HUES48 (cell line): ENCODE data around the gene SPATA32.

Experiments used
- H3K27ac ChIP-seq: one replicate; pipeline ENCODE4 v1.7.0; 2013; ENCODE audit warnings: low read depth, low read length, inconsistent platforms
- H3K27me3 ChIP-seq: 2 replicates; pipeline ENCODE4 v1.6.1; 2013; ENCODE audit warnings: mild to moderate bottlenecking, low read length; ENCODE audit not compliant: control insufficient read depth, insufficient read depth
- H3K36me3 ChIP-seq: 2 replicates; pipeline ENCODE4 v1.6.1; 2013; ENCODE audit warnings: low read length; ENCODE audit not compliant: control insufficient read depth, insufficient read depth
- H3K4me1 ChIP-seq: 2 replicates; pipeline ENCODE4 v1.6.1; 2013; ENCODE audit warnings: mild to moderate bottlenecking, low read length; ENCODE audit not compliant: control insufficient read depth, insufficient read depth
- H3K4me3 ChIP-seq: 2 replicates; pipeline ENCODE4 v1.5.1; 2013; ENCODE audit warnings: mild to moderate bottlenecking, low read depth, low read length
- H3K9ac ChIP-seq: 2 replicates; pipeline ENCODE4 v1.6.1; 2013; ENCODE audit warnings: mild to moderate bottlenecking, low read depth, low read length, moderate library complexity
- H3K9me3 ChIP-seq: 2 replicates; pipeline ENCODE4 v1.6.1; 2013; ENCODE audit warnings: low read length; ENCODE audit not compliant: control insufficient read depth, insufficient read depth

The SPATA32 gene

GRCh38 chr17:45226576-45226975 lies 35.3 kb downstream of the SPATA32 start:
- Histone ChIP-seq H3K9me3 (no peaks in the 10 kb centered on the region), H3K36me3 (no peaks in the 10 kb centered on the region), H3K27me3 (peaks cover 29% of the 10 kb centered on the region), H3K4me1 (peaks cover 28% of the 10 kb centered on the region), H3K4me3 (no peak overlapping the region), H3K27ac (no peak overlapping the region), H3K9ac (no peak overlapping the region)

DNA sequence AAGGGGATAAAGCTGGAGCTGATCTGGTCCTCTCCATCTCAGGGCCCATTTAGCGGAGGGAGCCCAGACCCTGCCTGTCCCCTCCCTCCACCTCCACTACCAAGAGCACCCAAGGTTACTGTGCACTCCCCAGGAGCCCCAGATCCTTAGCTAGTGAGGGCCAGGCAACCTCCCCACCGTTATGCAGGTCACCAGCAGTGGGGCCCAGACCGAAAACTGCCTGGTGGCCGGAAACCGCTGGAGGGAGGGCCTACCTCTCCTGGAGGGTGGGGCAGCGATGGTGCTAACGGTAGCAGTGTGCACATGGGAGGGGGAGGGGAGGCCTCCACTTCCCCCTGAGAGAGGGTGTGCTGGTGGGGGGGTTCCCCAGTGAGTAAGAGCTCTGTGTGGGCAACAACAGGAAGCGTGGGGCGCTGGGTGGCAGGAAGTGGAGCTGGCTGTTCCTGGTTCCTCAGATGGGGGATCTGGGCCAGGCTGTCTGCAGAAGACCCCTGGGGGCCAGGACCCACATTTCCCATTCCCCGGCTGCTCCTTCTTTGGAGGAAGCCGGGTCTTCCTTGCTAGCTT lies 35.8 kb downstream of the SPATA32 start:
- Histone ChIP-seq H3K4me3 (no peak overlapping the region), H3K36me3 (no peaks in the 10 kb centered on the region), H3K4me1 (peaks cover 23% of the 10 kb centered on the region), H3K9me3 (no peaks in the 10 kb centered on the region), H3K27ac (no peak overlapping the region), H3K27me3 (peaks cover 32% of the 10 kb centered on the region), H3K9ac (no peak overlapping the region)

GRCh38 chr17:45225051-45225700 lies 36.7 kb downstream of the SPATA32 start:
- Histone ChIP-seq H3K4me3 (no peak overlapping the region), H3K36me3 (no peaks in the 10 kb centered on the region), H3K27me3 (peaks cover 41% of the 10 kb centered on the region), H3K27ac (no peak overlapping the region), H3K4me1 (peaks cover 21% of the 10 kb centered on the region), H3K9me3 (no peaks in the 10 kb centered on the region), H3K9ac (no peak overlapping the region)

GRCh38 chr17:45224671-45225050 lies 37.2 kb downstream of the SPATA32 start:
- Histone ChIP-seq H3K4me1 (peaks cover 20% of the 10 kb centered on the region), H3K9ac (no peak overlapping the region), H3K27ac (no peak overlapping the region), H3K4me3 (no peak overlapping the region), H3K27me3 (peaks cover 46% of the 10 kb centered on the region), H3K36me3 (no peaks in the 10 kb centered on the region), H3K9me3 (no peaks in the 10 kb centered on the region)

- no peak overlapping the region for H3K9ac ChIP-seq
- no peaks in the 10 kb centered on the region for H3K36me3 ChIP-seq
- H3K4me3 ChIP-seq: no peak overlapping the region
- H3K27me3 ChIP-seq: peaks cover 53% of the 10 kb centered on the region
- H3K9me3 ChIP-seq: no peaks in the 10 kb centered on the region
- peaks cover 12% of the 10 kb centered on the region for H3K4me1 ChIP-seq
- no peak overlapping the region for H3K27ac ChIP-seq
Observed at GRCh38 chr17:45223539-45224528, 38.1 kb downstream of the SPATA32 start.

- peaks cover 53% of the 10 kb centered on the region for H3K27me3 ChIP-seq
- H3K9ac ChIP-seq: no peak overlapping the region
- peaks cover 5% of the 10 kb centered on the region; the same call in 1 of the 2 replicates for H3K4me1 ChIP-seq
- H3K27ac ChIP-seq: no peak overlapping the region
- H3K9me3 ChIP-seq: no peaks in the 10 kb centered on the region
- peak overlapping the region; percentile 81 for H3K4me3 ChIP-seq
- H3K36me3 ChIP-seq: no peaks in the 10 kb centered on the region
Observed at GRCh38 chr17:45222996-45223538, 38.8 kb downstream of the SPATA32 start.

GRCh38 chr17:45222289-45222995 lies 39.5 kb downstream of the SPATA32 start:
- Histone ChIP-seq H3K27ac (no peak overlapping the region), H3K4me1 (0 out of 2 replicates have a peak, but pooled peaks cover 5% of the 10 kb centered on the region), H3K36me3 (no peaks in the 10 kb centered on the region), H3K27me3 (peaks cover 53% of the 10 kb centered on the region), H3K4me3 (peak overlapping the region; percentile 81), H3K9me3 (no peaks in the 10 kb centered on the region), H3K9ac (no peak overlapping the region; the same call in 1 of the 2 replicates)

DNA sequence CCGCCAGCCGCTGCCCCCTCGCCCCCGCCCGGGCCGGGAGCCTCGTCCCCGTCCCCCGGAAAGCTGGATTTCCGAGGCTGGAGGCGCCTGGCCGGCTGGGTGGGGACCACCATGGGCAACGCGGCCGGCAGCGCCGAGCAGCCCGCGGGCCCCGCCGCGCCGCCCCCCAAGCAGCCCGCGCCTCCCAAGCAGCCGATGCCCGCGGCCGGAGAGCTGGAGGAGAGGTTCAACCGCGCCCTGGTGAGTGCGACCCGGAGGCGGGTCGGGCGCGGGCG lies 39.9 kb downstream of the SPATA32 start:
- H3K4me1 ChIP-seq: 0 out of 2 replicates have a peak, but pooled peaks cover 5% of the 10 kb centered on the region
- H3K36me3 ChIP-seq: no peaks in the 10 kb centered on the region
- no peak overlapping the region for H3K9ac ChIP-seq
- peak overlapping the region; percentile 81 for H3K4me3 ChIP-seq
- peaks cover 53% of the 10 kb centered on the region for H3K27me3 ChIP-seq
- H3K9me3 ChIP-seq: no peaks in the 10 kb centered on the region
- no peak overlapping the region for H3K27ac ChIP-seq

DNA sequence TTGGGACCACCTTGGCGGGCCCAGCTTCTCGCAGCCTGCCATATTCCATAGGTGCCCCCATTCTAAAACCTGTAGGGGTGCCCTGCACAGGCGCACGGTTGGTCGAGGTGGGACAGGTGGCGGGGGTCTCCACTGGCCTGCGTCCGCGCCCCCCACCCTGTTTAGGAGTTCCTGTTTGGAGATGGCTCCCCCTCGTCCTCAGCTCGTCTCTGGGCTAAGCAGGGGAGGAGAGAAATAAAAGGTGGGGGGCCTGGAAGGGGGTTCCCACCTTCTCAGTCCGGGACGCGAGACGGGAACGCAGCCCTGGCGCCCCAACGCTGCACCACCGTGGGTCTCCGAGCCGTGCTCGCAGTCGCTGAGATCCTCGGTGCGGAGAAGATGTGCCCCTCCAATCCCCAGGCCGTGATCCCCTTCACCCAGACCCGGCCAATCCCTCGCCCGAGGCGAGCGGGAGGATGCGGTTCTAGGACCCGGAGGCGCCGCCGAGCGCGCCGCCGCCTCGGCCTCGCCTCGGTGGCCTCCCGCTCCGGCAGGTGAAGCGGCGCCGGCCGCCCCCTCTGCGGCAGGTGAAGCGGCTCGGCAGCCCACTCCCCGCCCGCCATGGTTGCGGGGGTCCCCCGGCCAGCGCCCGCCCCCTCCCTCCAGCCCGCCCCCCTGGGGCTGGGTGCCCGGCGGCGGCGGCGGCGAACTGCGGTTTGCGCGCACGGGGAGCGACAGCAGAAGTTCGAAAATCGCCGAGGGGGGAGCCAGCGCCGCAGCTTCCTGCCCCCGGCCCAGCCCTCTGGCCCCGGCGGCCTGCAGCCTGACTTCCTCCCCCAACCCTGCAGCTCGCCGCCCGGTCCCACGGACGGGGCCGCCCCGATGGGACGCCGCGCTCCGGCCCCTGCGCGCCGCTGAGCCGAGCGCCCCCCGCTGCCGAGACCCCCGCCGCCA lies 40.5 kb downstream of the SPATA32 start, which contains the start of gene FMNL1:
Gene FMNL1 (plus strand): TSS at position 805 of the 933 bp plus-strand sequence. CDS start 240 bp downstream, outside the sequence.
- Histone ChIP-seq H3K27me3 (peaks cover 53% of the 10 kb centered on the region), H3K36me3 (no peaks in the 10 kb centered on the region), H3K9me3 (no peaks in the 10 kb centered on the region), H3K4me3 (peak within 1 kb of the TSS; percentile 81), H3K9ac (no peak within 1 kb of the TSS; the same call in 1 of the 2 replicates), H3K4me1 (0 out of 2 replicates have a peak, but pooled peaks cover 5% of the 10 kb centered on the region), H3K27ac (no peak within 1 kb of the TSS)
